ENCODE results near the gene RPE. TPM values are rescaled to one million over a fixed set of nuclear protein-coding genes. Genes with fewer than 3 reads are reported as not detected.

The RPE gene
- total RNA-seq, 3 donors from 2014 or later, result 48.8 to 68.2 (median 55.4) TPM

- no peaks in the 10 kb centered on the region for H3K4me1 ChIP-seq
- H3K4me3 ChIP-seq, result no peak overlapping the region
- H3K27ac ChIP-seq, result no peak overlapping the region
- H3K27me3 ChIP-seq, result no peaks in the 10 kb centered on the region
- H3K36me3 ChIP-seq, result no peaks in the 10 kb centered on the region
- H3K9me3 ChIP-seq, result no peaks in the 10 kb centered on the region
- DNase-seq (ENCODE audit: low spot score in 2 of 2), result no peak
- intact Hi-C loops (cut with DNase I; ENCODE audit: low total_unique reads), result loop anchor here (10.0 kb wide), 1 partner anchor 208 kb away; no protein-coding TSS in a partner anchor
- TF ChIP-seq, protein P1, sequence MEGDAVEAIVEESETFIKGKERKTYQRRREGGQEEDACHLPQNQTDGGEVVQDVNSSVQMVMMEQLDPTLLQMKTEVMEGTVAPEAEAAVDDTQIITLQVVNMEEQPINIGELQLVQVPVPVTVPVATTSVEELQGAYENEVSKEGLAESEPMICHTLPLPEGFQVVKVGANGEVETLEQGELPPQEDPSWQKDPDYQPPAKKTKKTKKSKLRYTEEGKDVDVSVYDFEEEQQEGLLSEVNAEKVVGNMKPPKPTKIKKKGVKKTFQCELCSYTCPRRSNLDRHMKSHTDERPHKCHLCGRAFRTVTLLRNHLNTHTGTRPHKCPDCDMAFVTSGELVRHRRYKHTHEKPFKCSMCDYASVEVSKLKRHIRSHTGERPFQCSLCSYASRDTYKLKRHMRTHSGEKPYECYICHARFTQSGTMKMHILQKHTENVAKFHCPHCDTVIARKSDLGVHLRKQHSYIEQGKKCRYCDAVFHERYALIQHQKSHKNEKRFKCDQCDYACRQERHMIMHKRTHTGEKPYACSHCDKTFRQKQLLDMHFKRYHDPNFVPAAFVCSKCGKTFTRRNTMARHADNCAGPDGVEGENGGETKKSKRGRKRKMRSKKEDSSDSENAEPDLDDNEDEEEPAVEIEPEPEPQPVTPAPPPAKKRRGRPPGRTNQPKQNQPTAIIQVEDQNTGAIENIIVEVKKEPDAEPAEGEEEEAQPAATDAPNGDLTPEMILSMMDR (IDR thresholded peaks at IDR 0.05), result no peak
These were observed 16.0 kb upstream of the RPE start for GRCh38 chr2:209986415-209986814.

- intact Hi-C loops (cut with DNase I; ENCODE audit: low total_unique reads), result loop anchor here (10.0 kb wide), 1 partner anchor 207 kb away; no protein-coding TSS in a partner anchor
- H3K27ac ChIP-seq, result no peak overlapping the region
- H3K9me3 ChIP-seq, result no peaks in the 10 kb centered on the region
- no peak for DNase-seq (ENCODE audit: low spot score in 2 of 2)
- no peaks in the 10 kb centered on the region for H3K36me3 ChIP-seq
- H3K27me3 ChIP-seq, result no peaks in the 10 kb centered on the region
- H3K4me1 ChIP-seq, result no peaks in the 10 kb centered on the region
- no peak overlapping the region for H3K4me3 ChIP-seq
- TF ChIP-seq, protein P1 (IDR thresholded peaks at IDR 0.05), result no peak
- TF ChIP-seq POLR2AphosphoS5 (IDR thresholded peaks at IDR 0.05), result no peak
- no peak for TF ChIP-seq POLR2A (IDR thresholded peaks at IDR 0.05)
These were observed 14.4 kb upstream of the RPE start for GRCh38 chr2:209988010-209988409.

DNA sequence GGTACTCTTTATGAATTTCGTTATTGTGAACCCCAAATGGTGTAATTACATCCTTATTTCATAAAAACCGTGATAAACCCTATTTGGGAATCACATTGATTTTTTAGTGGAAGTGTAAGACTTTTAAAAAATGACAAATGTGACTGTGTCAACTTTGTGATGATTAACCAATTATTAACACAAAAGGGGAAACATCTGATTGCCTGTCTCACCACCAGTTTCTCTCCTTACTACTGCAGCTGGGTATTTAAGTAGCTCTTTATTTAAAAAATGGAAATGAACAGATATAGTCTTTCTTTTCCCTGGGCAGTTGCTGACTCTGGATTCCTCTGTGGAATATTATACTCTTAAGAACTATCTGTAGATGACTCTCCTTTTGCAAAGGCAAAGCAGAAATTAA is 11.6 kb upstream of the RPE start:
- Histone ChIP-seq H3K27me3 (no peaks in the 10 kb centered on the region), H3K4me1 (no peaks in the 10 kb centered on the region), H3K9me3 (no peaks in the 10 kb centered on the region), H3K36me3 (no peaks in the 10 kb centered on the region), H3K4me3 (no peak overlapping the region), H3K27ac (no peak overlapping the region)
- DNase-seq (ENCODE audit: low spot score in 2 of 2), result no peak
- intact Hi-C loops (cut with DNase I; ENCODE audit: low total_unique reads), result no loop called here
- TF ChIP-seq, protein P1 (IDR thresholded peaks at IDR 0.05), result no peak
- TF ChIP-seq POLR2AphosphoS5 (IDR thresholded peaks at IDR 0.05) (no peak), POLR2A (IDR thresholded peaks at IDR 0.05) (no peak)

DNA sequence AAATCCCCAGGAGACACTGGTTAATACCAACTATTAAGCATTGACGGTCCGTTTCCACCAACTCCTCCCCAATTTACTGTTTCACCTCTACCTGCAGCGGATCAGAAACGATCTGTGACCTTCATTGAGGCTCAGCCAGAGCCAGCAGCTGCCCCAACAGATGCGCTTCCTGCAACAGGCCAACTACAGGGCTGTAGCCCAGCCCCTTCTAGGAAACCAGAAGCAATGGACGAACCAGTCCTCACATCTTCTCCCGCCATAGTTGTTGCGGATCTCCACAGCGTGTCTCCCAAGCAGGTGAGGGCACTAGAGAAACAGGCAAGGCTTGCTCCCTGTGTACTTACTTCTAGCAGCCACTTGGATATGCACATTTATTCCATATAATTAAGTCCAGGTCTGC is 8.5 kb upstream of the RPE start:
- intact Hi-C loops (cut with DNase I; ENCODE audit: low total_unique reads), result no loop called here
- Histone ChIP-seq H3K27me3 (no peaks in the 10 kb centered on the region), H3K4me1 (no peaks in the 10 kb centered on the region), H3K4me3 (no peak overlapping the region), H3K27ac (no peak overlapping the region), H3K36me3 (no peaks in the 10 kb centered on the region), H3K9me3 (no peaks in the 10 kb centered on the region)
- TF ChIP-seq, protein P1 (IDR thresholded peaks at IDR 0.05), result no peak
- TF ChIP-seq POLR2AphosphoS5 (IDR thresholded peaks at IDR 0.05) (no peak), POLR2A (IDR thresholded peaks at IDR 0.05) (no peak)
- no peak for DNase-seq (ENCODE audit: low spot score in 2 of 2)

DNA sequence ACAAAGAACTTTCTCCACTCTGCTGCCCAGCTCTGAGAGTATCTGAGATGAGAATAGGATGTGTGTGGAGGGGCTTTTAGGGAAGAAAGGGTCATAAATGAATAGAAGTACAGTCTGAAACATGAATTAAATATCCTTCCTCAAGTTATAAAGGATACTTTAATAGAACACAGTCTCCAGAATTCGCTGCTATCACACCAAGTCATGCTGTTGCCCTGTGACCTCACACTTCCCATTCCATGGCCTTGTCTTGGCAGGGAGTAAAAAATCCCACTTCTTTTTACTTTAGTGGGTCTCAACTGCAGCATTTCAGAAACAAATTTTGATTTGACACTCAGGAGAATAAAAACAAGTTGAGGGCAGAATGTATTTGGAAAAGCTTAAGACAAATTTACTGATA is 3.8 kb upstream of the RPE start:
- Histone ChIP-seq H3K4me3 (no peak overlapping the region), H3K9me3 (no peaks in the 10 kb centered on the region), H3K27me3 (no peaks in the 10 kb centered on the region), H3K36me3 (no peaks in the 10 kb centered on the region), H3K4me1 (peaks cover 0 to 5% of the 10 kb centered on the region in 2 donors), H3K27ac (no peak overlapping the region)
- intact Hi-C loops (cut with DNase I; ENCODE audit: low total_unique reads), result no loop called here
- TF ChIP-seq, protein P1 (IDR thresholded peaks at IDR 0.05), result no peak
- TF ChIP-seq POLR2AphosphoS5 (IDR thresholded peaks at IDR 0.05) (no peak), POLR2A (IDR thresholded peaks at IDR 0.05) (no peak)
- DNase-seq (ENCODE audit: low spot score in 2 of 2), result no peak

Measured in breast epithelium (tissue), 4 donors.